Keratinocyte (primary cell): ENCODE measurements around the gene FXR1. TPM values are rescaled to one million over a fixed set of nuclear protein-coding genes. Genes with fewer than 3 reads are reported as not detected.

ENCODE experiments used
- DNase-seq: peaks from one replicate; pipeline ENCODE4 v3.0.0-alpha.2; 2011; ENCODE audit warnings: low read depth, missing footprints, low spot score
- FAIRE-seq: peaks from 2 replicates; lab custom pipeline; 2011; peaks lifted over from hg19 to GRCh38; lab: Jason Lieb, UNC
- H2AFZ ChIP-seq: 2 replicates; pipeline ENCODE4 v1.6.0; 2012; ENCODE audit warnings: low read length, control low read depth, inconsistent platforms; ENCODE audit not compliant: control insufficient read depth
- H3K27ac ChIP-seq: 2 replicates; pipeline ENCODE4 v1.5.1; 2011; ENCODE audit warnings: low read length; ENCODE audit not compliant: control insufficient read depth, insufficient read depth
- H3K27me3 ChIP-seq: 3 replicates; pipeline ENCODE4 v1.6.0; 2011; ENCODE audit warnings: low read length; ENCODE audit not compliant: control insufficient read depth, insufficient read depth; ENCODE audit errors: extremely low read depth
- H3K36me3 ChIP-seq, 2 experiments: 2 replicates in 1 of 2; 3 replicates in 1 of 2; pipeline ENCODE4 v1.5.1; 2011; ENCODE audit warnings: low read length in 2 of 2, mild to moderate bottlenecking in 1 of 2; ENCODE audit not compliant: control insufficient read depth in 2 of 2, insufficient read depth in 2 of 2; ENCODE audit errors: extremely low read depth in 1 of 2
- H3K4me1 ChIP-seq: 3 replicates; pipeline ENCODE4 v1.5.1; 2011; ENCODE audit warnings: low read length; ENCODE audit not compliant: control insufficient read depth, insufficient read depth; ENCODE audit errors: extremely low read depth
- H3K4me2 ChIP-seq: 3 replicates; pipeline ENCODE4 v1.6.0; 2011; ENCODE audit warnings: low read depth, low read length; ENCODE audit not compliant: control insufficient read depth, insufficient read depth; ENCODE audit errors: extremely low read depth
- H3K4me3 ChIP-seq, 3 experiments: fragments of 200-600 bp in 1 of 3; sonication (generic) in 1 of 3; 2 replicates in 2 of 3; 3 replicates in 1 of 3; pipeline ENCODE4 v1.5.1; 2011 to 2016; ENCODE audit warnings: low read length in 3 of 3, mild to moderate bottlenecking in 3 of 3, control low read depth in 2 of 3, inconsistent platforms in 1 of 3, low read depth in 1 of 3, mixed read lengths in 1 of 3, mixed run types in 1 of 3, moderate library complexity in 1 of 3; ENCODE audit not compliant: control insufficient read depth in 2 of 3, insufficient read depth in 2 of 3; ENCODE audit errors: extremely low read depth in 1 of 3
- H3K79me2 ChIP-seq: 2 replicates; pipeline ENCODE4 v1.6.0; 2012; ENCODE audit warnings: low read length; ENCODE audit not compliant: control insufficient read depth, insufficient read depth
- H3K9ac ChIP-seq: 3 replicates; pipeline ENCODE4 v1.6.0; 2011; ENCODE audit warnings: low read length; ENCODE audit not compliant: control insufficient read depth, insufficient read depth; ENCODE audit errors: extremely low read depth
- H3K9me1 ChIP-seq: 3 replicates; pipeline ENCODE4 v1.6.0; 2011; ENCODE audit warnings: low read length; ENCODE audit not compliant: control insufficient read depth, insufficient read depth; ENCODE audit errors: extremely low read depth
- H3K9me3 ChIP-seq: 2 replicates; pipeline ENCODE4 v1.5.1; 2012; ENCODE audit warnings: low read depth, low read length; ENCODE audit not compliant: control insufficient read depth
- H4K20me1 ChIP-seq: 3 replicates; pipeline ENCODE4 v1.6.0; 2011; ENCODE audit warnings: low read length; ENCODE audit not compliant: control insufficient read depth, insufficient read depth; ENCODE audit errors: extremely low read depth
- CTCF ChIP-seq, 3 experiments: IDR thresholded peaks in 1 of 3; conservative IDR thresholded peaks in 1 of 3; optimal IDR thresholded peaks in 1 of 3; 2 replicates in 2 of 3; 3 replicates in 1 of 3; pipeline versions ENCODE3 to v1.5.1; 2011; ENCODE audit warnings: low read length in 3 of 3, mild to moderate bottlenecking in 3 of 3, moderate library complexity in 2 of 3, control low read depth in 1 of 3, inconsistent platforms in 1 of 3; ENCODE audit not compliant: insufficient read depth in 2 of 3; ENCODE audit errors: extremely low read depth in 1 of 3
- EZH2 ChIP-seq: IDR thresholded peaks from one replicate; pipeline ENCODE4 v1.6.1; 2012; ENCODE audit warnings: inconsistent platforms, mild to moderate bottlenecking, low read length, moderate library complexity
- dilution Hi-C: fragments of 300-500 bp; cut with MboI; formaldehyde crosslinking; loops from one replicate; pipeline ENCODE4 v1.7.0; 2020; ENCODE audit warnings: low sequenced_read_pairs; ENCODE audit not compliant: extremely low pct_ligation_motif_present
- polyA plus RNA-seq, 5 experiments: library from polyadenylated mRNA; depleted of rRNA in 3 of 5; stranded (reverse) in 3 of 5; stranded (forward) in 1 of 5; unstranded in 1 of 5; fragments of >200 nt; gene quantifications; 1 replicate in 1 of 5; 2 replicates in 3 of 5; 3 replicates in 1 of 5; pipeline versions ENCODE4 v1.2.1 to v1.2.3, GENCODE V29; 2011 to 2012; ENCODE audit warnings: missing spikeins in 2 of 5, low read depth in 1 of 5, low replicate concordance in 1 of 5

Gene FXR1
- polyA plus RNA-seq, 1 donor (not counting 4 experiments of a cell fraction or from before 2014, with no cell fraction given) = 125 TPM

GRCh38 chr3:181030948-181031347 lies 118.5 kb downstream of the FXR1 start:
- TF ChIP-seq CTCF (optimal IDR thresholded peaks at IDR 0.05 in 1 of 3, IDR thresholded peaks at IDR 0.05 in 1 of 3, conservative IDR thresholded peaks at IDR 0.05 in 1 of 3; ENCODE audit: extremely low read depth in 1 of 3, insufficient read depth in 2 of 3, low read length in 3 of 3) (no peak), EZH2 (no peak)
- no peak for FAIRE-seq
- dilution Hi-C loops = no loop called here

More at GRCh38 chr3:181030948-181031347, 118.5 kb downstream of the FXR1 start:
- Histone ChIP-seq H3K9me1 (no peaks in the 10 kb centered on the region), H3K36me3 (no peaks in the 10 kb centered on the region), H2AFZ (no peak overlapping the region), H3K27ac (no peak overlapping the region), H3K27me3 (no peaks in the 10 kb centered on the region), H3K4me2 (no peak overlapping the region), H3K4me3 (no peak overlapping the region), H4K20me1 (no peaks in the 10 kb centered on the region), H3K9ac (no peak overlapping the region), H3K79me2 (no peaks in the 10 kb centered on the region), H3K4me1 (no peaks in the 10 kb centered on the region), H3K9me3 (no peaks in the 10 kb centered on the region)
- no peak for DNase-seq

Other genes with a start within 250 kb of the FXR1 start
- gene CCDC39, start 233.2 kb upstream of the FXR1 start, polyA plus RNA-seq = not detected in 3 replicates
- 31.1 to 40.6 TPM (median 37.8 TPM) in 3 replicates for gene DNAJC19, start 77.1 kb downstream of the FXR1 start, polyA plus RNA-seq